GM12864 (cell line): ENCODE measurements around the gene RPL11.
"Not testable (repeated sequence)": the region's sequence is repeated elsewhere in the genome, so short reads cannot be mapped to it uniquely, and the experiment has no call there.

Experiments used
- DNase-seq: peaks from one replicate; pipeline ENCODE4 v3.0.0-alpha.2; 2011; ENCODE audit warnings: low read depth
- H3K4me3 ChIP-seq: 2 replicates; pipeline ENCODE4 v1.5.1; 2011; ENCODE audit warnings: mild to moderate bottlenecking, low read depth, low read length, control low read depth
- CTCF ChIP-seq: IDR thresholded peaks from 2 replicates; pipeline ENCODE4 v1.5.1; 2011; ENCODE audit warnings: low read depth, mild to moderate bottlenecking, moderate library complexity, low read length, control low read depth, inconsistent platforms; ENCODE audit errors: missing control alignments

Gene RPL11

GRCh38 chr1:23719162-23719820 is 27.7 kb downstream of the RPL11 start:
- no peak for DNase-seq
- no peak for TF ChIP-seq CTCF
- H3K4me3 ChIP-seq = no peak overlapping the region

- TF ChIP-seq CTCF = no peak
- H3K4me3 ChIP-seq = peak overlapping the region; percentile 5; the same call in 1 of the 2 replicates
- DNase-seq = peak; percentile 84
Observed at GRCh38 chr1:23720256-23720995, 28.8 kb downstream of the RPL11 start.

- peak overlapping the region; percentile 20; the same call in 1 of the 2 replicates for H3K4me3 ChIP-seq
- TF ChIP-seq CTCF = no peak
- DNase-seq = no peak
Observed at GRCh38 chr1:23722652-23723051, 31.0 kb downstream of the RPL11 start.

GRCh38 chr1:23726686-23727085 is 35.1 kb downstream of the RPL11 start:
- no peak for DNase-seq
- TF ChIP-seq CTCF = no peak
- no peak overlapping the region for H3K4me3 ChIP-seq

GRCh38 chr1:23727362-23727811 is 35.8 kb downstream of the RPL11 start:
- H3K4me3 ChIP-seq = no peak overlapping the region; the same call in 1 of the 2 replicates
- DNase-seq = no peak
- TF ChIP-seq CTCF = no peak

GRCh38 chr1:23732363-23733224 is 41.0 kb downstream of the RPL11 start:
- DNase-seq = no peak
- TF ChIP-seq CTCF = no peak
- no peak overlapping the region for H3K4me3 ChIP-seq

GRCh38 chr1:23733281-23733680 is 41.7 kb downstream of the RPL11 start:
- not testable (repeated sequence) for DNase-seq, H3K4me3 ChIP-seq
